Measurements from ENCODE around the gene ERICH4. TPM values are rescaled to one million over a fixed set of nuclear protein-coding genes. Genes with fewer than 3 reads are reported as not detected.

The ERICH4 gene
- total and polyA plus RNA-seq, 9 of the 15 experiments (the other 6 are each of a cell fraction or from before 2014, with no cell fraction given): not detected

- TF ChIP-seq MXD1 (CRISPR knock-in tag; IDR thresholded peaks at IDR 0.05; ENCODE audit: borderline replicate concordance, poor library complexity, severe bottlenecking) (peak; percentile 53), EP400 (IDR thresholded peaks at IDR 0.05) (peak; percentile 87), SLC30A9 (CRISPR knock-in tag; IDR thresholded peaks at IDR 0.05) (no peak), ZBTB34 (CRISPR knock-in tag; IDR thresholded peaks at IDR 0.05) (no peak), KAT8 (IDR thresholded peaks at IDR 0.05; ENCODE audit: low read depth) (no peak), E2F1 (CRISPR knock-in tag; IDR thresholded peaks at IDR 0.05) (peak; percentile 65; the same call in 1 of the 2 replicates), FOXP4 (CRISPR knock-in tag; IDR thresholded peaks at IDR 0.05; ENCODE audit: borderline replicate concordance) (no peak), KDM5B (IDR thresholded peaks at IDR 0.05; ENCODE audit: insufficient replicate concordance, low read depth, low read length) (peak; percentile 72), TCF7 (IDR thresholded peaks at IDR 0.05; ENCODE audit: borderline replicate concordance) (no peak), JUND (IDR thresholded peaks at IDR 0.05; ENCODE audit: borderline replicate concordance, low read depth, low read length) (peak; percentile 37; the same call in 1 of the 2 replicates), JUND (tag; IDR thresholded peaks at IDR 0.05; ENCODE audit: borderline replicate concordance, low read depth, low read length) (peak; percentile 37; the same call in 1 of the 3 replicates), PML (IDR thresholded peaks at IDR 0.05; ENCODE audit: low read length) (peak; percentile 90), ZNF668 (CRISPR knock-in tag; IDR thresholded peaks at IDR 0.05) (no peak), E2F4 (CRISPR knock-in tag; IDR thresholded peaks at IDR 0.05; ENCODE audit: low read depth) (0 out of 2 replicates have a peak, but pooled peaks have one; percentile 27), BCOR (IDR thresholded peaks at IDR 0.05) (peak; percentile 35; the same call in 1 of the 2 replicates), MXI1 (IDR thresholded peaks at IDR 0.05; ENCODE audit: low read depth, low read length) (no peak), ZNF384 (IDR thresholded peaks at IDR 0.05; ENCODE audit: low read depth, low read length) (no peak), TCF7L2 (IDR thresholded peaks at IDR 0.05; ENCODE audit: low read depth, low read length) (no peak), NBN (IDR thresholded peaks at IDR 0.05; ENCODE audit: low read depth) (peak; percentile 64; the same call in 1 of the 2 replicates), NONO (IDR thresholded peaks at IDR 0.05; ENCODE audit: low read depth in 2 of 2, low read length in 1 of 2) (no peak), LEF1 (IDR thresholded peaks at IDR 0.05) (no peak), TRIM28 (IDR thresholded peaks at IDR 0.05) (peak; percentile 42; the same call in 1 of the 2 replicates)
Measured at GRCh38 chr19:41439441-41440222, 3.3 kb upstream of the ERICH4 start, which contains the start of gene DMAC2 (continued).
